ENCODE results near the gene CDX2.
A peak's percentile ranks its signal among the peaks of the same experiment; 100 is the strongest.
"Not testable (repeated sequence)": the region's sequence is repeated elsewhere in the genome, so short reads cannot be mapped to it uniquely, and the experiment has no call there.

Gene CDX2, protein sequence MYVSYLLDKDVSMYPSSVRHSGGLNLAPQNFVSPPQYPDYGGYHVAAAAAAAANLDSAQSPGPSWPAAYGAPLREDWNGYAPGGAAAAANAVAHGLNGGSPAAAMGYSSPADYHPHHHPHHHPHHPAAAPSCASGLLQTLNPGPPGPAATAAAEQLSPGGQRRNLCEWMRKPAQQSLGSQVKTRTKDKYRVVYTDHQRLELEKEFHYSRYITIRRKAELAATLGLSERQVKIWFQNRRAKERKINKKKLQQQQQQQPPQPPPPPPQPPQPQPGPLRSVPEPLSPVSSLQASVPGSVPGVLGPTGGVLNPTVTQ

DNA sequence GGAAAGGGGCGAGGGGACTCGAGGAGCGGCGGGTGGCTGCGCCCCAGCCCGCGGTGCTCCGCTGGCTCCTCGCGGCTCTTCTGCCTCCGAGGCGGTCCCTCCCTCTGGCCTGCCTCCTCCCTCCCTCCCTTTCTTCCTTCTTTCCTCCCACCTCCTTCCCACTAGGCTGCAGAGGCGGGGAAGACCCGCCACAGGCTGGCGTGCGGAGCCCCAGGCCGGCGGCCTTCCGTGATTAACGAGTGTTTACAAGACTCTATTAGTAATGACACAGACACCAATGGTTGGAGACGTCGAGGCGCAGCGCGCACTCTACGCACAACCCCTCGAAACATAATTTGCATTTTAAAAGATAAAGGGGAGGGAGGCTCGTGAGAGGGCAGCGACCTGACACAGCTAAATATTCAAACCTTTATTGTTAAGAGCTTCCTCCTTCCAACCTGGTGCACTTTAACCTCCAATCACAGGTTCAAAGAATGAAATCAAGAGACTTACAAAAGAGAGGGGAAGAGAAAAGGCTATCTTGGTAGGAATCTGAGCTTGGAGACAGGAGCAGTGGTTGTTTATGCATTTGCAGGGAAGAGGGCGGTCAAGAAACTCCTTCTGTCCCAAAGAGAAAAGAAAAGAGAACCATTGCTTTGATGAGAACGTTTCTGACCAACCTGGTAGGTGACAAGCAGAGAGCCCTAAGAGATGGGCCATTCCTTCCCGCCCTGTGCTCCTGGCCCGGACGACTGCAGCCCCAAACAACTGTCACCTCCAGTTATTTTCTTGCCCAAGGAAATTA is at the start of gene CDX2:
CDX2 (minus strand) TSS at position 234 of the 784 bp plus-strand sequence. CDS start 309 bp downstream, outside the sequence.
- no peak for DNase-seq (ENCODE audit: low read depth, low spot score)

DNA sequence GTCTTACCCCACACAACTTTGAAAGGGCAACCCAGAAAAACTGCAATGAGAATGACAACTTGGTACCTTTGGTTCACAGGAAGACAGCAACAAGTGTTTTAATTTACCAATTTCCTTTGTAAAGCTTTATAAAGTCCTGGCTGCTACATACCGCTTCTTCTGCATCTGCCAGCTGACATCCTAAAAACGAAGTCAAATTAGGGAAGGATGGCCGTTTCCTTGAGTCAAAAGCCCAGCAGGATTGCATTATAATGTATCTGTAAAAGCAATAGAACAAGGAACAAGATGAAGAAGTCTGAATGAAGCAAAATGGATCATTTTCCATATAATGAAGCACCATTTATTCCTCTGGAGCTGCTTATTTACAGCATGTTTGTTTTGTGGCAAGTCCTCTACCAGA is 45.2 kb upstream of the CDX2 start:
- no peak for DNase-seq (ENCODE audit: low read depth, low spot score)
- H3K27ac ChIP-seq, result no peak overlapping the region

More for the DNA sequence above, at the start of gene CDX2:
- no peak within 1 kb of the TSS for H3K27ac ChIP-seq

DNA sequence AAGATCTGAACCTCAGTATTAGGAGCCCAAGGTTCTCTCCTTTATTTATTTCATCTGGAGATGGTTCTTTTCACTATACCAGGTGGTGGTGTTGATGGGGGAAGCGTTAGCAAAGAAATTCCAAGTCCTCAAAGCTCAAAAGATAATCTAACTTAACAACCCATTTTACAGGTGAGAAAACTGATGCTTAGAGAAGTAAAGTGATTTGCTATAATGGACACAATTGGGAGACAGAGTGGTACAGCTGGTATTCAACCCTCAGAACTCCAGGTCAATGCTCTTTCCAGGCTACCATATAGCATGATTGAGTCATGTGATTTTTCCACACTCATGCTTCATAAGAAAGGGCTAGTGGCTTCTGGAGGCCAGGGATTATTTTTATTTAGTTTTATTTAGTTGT is 44.4 kb upstream of the CDX2 start:
- H3K27ac ChIP-seq, result no peak overlapping the region
- no peak for DNase-seq (ENCODE audit: low read depth, low spot score)

DNA sequence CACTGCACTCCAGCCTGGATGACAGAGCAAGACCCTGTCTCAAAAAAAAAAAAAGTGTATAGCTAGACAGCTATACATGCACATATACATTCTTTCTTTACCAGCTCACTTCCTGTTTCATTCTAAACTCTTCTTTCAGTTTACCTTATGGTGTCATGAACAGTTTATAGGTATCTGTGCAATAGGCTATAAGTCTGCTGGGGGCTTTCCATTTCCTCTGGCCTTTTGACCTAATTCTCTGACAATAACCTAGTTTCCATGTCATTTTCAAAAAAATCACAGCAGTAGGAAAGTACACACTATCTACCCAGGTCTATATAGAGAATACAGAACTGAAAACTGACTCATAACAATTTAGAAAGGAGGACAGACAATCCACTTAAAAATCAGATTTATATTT is 43.8 kb upstream of the CDX2 start:
- H3K27ac ChIP-seq, result no peak overlapping the region
- no peak for DNase-seq (ENCODE audit: low read depth, low spot score)

DNA sequence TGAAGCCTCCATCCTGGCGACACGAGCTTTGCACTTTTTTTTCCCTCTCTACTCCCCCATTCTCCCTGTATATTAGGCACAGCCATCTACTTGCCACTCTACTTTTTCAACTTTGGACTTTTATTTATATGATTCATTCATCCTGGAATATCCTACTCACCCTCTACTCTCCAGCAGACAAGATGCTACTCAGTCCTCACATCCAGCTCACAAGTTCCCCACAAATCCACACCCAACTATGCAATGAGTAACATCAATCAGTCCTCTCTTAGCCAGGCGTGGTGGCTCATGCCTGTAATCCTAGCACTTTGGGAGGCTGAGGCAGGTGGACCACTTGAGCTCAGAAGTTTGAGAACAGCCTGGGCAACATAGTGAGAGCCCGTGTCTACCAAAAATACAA is 43.3 kb upstream of the CDX2 start:
- peak; percentile 40 for DNase-seq (ENCODE audit: low read depth, low spot score)

DNA sequence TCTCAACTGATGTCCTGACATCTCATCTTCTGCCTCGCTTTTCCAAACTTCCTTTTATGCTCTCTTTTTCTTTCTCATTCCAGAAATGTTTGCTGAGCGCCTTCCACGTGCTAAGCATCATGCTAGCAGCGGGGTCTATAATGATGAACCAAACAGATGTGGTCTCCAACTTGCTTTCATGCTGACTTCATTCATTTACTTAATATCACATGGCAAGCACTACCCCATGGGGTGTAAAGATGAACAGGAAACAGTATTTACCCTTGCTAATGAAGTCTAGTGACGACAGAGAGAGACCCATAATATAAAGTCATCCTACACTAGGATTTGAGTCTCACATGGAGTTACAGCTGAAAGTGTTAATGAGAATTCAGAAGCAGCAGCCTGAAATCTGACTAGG is 40.9 kb upstream of the CDX2 start:
- no peak for DNase-seq (ENCODE audit: low read depth, low spot score)
- no peak overlapping the region for H3K27ac ChIP-seq

More for the DNA sequence above, 43.3 kb upstream of the CDX2 start:
- no peak overlapping the region for H3K27ac ChIP-seq

DNA sequence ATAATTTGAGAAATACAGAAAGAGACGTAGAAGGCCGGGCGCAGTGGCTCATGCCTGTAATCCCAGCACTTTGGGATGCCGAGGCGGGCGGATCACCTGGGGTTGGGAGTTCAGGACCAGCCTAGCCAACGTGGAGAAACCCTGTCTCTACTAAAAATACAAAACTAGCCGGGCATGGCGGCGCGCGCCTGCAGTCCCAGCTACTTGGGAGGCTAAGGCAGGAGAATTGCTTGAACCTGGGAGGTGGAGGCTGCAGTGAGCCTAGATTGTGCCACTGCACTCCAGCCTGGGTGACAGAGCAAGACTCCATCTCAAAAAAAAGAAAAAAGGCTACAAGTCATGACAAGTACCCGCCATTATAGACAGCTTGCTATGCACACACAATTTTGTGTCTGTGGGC is 35.9 kb upstream of the CDX2 start:
- DNase-seq (ENCODE audit: low read depth, low spot score); H3K27ac ChIP-seq: not testable (repeated sequence)

DNA sequence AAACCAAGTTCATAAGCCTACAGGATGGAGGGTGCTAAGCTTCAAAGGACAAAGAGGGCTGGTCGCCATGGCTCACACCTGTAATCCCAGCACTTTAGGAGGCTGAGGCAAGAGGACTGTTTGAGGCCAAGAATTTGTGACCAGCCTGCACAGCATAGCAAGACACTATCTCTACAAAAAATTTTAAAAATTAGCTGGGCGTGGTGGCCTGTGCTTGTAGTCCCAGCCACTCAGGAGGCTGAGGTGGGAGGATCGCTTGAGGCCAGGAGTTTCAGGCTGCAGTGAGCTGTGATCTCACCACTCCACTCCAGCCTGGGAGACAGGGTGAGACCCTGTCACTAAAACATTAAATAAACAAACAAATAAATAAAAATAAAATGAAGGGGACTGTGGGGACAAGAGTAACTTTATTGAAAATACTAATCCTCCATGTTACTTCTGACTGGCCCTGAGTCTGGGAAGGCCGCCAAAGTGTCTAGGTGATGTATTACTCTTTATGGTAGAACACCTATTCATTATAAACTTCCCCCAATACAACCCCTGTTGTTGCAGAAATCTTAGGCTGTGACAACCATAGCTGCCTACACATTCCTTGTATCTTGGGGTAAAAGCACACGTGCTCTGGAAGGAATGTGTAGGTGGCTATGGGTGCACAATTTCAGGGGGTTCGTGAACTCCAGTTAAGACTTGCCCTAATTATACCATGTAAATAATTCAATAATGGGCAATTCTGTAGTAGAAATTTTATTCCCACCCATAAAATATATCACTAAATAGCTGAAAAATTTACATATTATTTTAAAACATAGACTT is 34.0 kb upstream of the CDX2 start:
- no peak for DNase-seq (ENCODE audit: low read depth, low spot score)
- no peak overlapping the region for H3K27ac ChIP-seq

DNA sequence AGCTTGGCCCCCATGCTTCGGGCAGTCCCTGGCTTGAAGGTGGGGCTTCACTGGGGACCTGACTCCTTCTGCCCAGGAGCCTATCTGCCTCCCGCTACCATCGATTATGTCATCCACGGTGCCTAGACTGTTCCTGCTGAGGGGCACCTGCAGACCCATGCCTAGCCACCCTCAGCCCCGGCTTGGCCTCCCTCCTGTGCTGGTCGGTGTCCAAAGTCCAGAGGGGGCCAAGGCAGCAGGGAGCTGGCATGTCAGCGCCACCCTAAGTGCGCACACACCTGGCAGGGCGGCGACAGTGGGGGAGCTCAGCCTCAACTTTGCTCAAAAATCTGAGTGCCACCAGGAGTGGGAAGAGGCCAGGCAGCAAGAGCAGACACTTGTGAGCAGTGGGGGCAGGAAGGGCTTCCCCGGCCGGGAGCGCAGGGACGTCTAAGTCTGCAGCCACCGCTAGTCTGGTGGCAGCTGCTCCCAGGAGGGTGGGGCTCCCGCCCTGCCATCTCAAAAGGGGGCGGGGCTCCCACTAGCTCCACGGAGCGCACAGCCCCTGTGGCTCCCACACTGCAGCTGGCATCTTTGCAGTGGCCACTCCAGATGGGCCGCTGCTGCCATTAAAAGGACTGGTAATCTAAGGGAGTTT is 32.8 kb upstream of the CDX2 start:
- DNase-seq (ENCODE audit: low read depth, low spot score), result no peak
- no peak overlapping the region for H3K27ac ChIP-seq

DNA sequence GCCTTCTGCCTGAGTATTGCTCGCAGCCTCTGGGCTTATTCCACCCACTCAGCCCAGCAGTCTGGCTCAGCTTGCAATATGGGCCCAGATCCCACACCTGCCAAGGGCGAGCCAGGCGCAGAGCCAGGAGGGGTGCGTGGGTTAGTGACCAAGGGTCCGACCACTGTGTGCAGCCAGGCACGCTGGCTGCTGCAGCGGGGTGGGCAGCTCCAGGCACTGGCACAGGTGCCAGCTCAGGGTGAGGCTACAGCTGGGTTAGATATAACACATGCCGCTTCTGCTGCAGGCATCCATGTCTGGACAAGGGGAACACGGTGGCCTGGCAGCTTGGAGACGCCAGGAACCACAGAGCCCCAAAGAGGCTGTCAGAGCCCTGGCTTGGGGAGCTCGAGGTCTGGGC is 31.9 kb upstream of the CDX2 start:
- no peak overlapping the region for H3K27ac ChIP-seq
- DNase-seq (ENCODE audit: low read depth, low spot score), result no peak

DNA sequence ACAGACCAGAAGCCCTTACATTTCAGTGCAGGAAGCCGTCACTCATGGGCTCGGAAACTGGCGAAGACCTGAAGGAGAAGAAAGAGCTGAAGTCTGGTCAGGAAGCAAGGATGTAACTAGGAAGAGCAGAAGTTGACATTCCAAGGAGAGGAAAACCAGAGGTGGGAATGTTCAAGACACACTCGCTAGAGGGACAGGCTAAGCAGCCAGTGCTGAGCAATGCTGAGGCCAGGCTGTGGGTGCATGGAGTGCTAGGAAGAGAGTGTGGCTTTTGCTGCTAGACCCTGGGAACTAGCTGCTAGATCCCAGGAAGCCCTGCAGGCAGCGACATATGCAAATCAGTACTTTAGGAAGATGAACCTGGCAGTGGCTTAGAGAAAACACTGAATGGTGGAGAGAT is 31.5 kb upstream of the CDX2 start:
- no peak overlapping the region for H3K27ac ChIP-seq

DNA sequence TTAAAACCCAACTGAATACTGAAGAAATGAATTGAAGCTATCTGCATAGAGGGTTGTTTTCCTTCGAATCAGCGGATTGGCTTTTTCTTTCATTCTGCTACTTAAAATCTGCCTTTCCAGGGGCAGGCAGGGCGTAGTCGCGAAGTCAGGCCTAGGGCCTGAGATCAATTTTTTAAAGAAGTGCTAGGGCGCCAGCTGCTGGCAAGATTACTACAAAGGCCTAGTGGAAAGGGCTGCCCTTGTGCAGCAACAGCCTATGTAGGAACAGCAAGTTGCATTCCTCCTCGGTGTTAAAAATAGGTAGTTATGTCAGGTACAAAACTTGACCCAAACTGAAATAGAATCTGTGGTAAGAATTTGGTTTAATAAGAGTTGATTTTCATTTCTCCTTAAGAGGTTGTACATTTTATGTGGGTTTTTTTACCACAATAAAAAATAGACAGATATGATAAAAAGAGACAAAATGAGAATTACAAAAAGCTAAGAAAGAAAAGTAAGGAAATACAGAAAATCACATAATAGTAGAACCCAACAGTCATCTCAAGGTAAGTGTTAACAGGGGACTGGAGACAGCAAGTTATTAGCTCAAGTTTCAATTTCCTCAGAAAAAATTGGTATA is 28.9 kb upstream of the CDX2 start:
- DNase-seq (ENCODE audit: low read depth, low spot score), result no peak
- no peak overlapping the region for H3K27ac ChIP-seq

More for the DNA sequence above, 31.5 kb upstream of the CDX2 start:
- DNase-seq (ENCODE audit: low read depth, low spot score), result no peak

DNA sequence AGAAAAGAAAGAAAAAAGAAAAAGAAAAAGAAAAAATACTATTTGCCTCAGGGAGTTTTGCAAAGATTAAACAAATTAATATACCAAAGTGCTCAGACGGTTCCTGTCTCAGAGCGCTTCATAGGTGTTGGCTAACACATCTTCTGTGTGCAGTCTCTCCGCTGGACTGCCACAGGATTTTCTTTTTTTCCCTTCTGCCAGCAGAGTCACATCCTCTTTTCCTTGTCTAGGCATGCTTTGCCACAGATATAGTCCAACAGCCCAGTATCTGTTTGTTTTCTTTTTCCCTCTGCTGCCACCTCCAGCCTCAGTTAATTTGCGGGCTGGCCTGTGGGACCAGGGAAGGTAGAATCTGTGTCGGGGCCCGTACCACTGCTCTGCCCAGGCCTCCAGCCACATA is 22.8 kb upstream of the CDX2 start:
- no peak for DNase-seq (ENCODE audit: low read depth, low spot score)

DNA sequence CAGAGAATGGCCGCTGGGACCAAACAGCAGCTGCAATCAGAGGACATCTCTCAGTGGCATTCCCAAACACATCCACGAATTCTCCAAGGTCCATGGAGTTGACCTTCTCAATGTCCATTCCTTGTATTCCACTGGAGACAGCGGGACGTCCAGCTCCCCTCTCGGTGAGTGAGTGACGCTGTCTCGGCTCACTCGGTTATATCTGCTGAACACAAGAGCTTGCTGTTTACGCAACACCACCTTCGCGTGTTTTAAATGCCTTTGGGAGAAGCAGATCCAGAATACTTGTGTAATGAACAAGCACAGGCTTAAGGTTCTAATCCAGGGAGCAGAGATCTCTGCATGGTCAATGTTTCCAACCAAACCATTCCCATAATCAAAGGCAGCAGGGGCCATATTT is 19.4 kb upstream of the CDX2 start, which contains the start of gene URAD:
URAD (minus strand) TSS at position 174 of the 400 bp plus-strand sequence; CDS start at position 118, 56 bp downstream.
- H3K27ac ChIP-seq, result no peak within 1 kb of the TSS
- DNase-seq (ENCODE audit: low read depth, low spot score), result no peak

More for the DNA sequence above, 22.8 kb upstream of the CDX2 start:
- H3K27ac ChIP-seq, result peak overlapping the region; percentile 20

DNA sequence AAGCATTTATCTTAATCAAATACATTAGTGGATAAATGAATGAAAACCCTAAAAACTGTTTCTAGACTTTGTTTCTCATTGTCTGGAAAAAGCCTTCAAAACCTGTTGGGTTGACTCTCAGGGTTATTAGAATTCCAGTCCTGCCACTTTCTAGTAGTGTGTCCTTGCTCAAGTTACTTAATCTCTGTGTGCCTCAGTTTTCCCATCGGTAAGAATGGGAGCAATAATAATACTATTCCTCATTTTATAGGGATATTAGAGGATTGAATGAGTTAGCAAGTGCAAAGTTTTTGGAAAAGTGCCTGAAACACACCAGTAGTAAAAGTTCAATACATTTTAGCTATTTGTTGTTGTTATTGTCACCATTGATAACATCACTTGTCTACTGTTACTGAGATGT is 16.5 kb upstream of the CDX2 start:
- no peak overlapping the region for H3K27ac ChIP-seq
- no peak for DNase-seq (ENCODE audit: low read depth, low spot score)

DNA sequence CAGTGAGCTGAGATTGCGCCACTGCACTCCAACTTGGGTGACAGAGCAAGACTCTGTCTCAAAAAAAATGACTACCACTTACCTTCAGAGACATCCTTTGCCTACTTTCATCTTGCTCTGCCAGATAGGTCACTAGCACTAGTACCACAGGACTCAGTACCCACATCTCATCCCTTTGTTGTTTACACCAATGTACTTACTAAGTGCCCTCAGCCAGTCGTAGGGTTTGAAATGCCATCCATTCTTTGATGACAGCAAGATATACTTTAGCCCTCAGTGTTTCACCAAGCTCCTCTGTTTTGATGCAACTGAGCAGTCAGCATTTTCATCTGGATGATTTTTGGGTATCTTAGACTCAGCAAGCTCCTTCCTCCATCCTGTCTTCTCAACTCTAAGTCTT is 13.2 kb upstream of the CDX2 start:
- H3K27ac ChIP-seq, result no peak overlapping the region
- DNase-seq (ENCODE audit: low read depth, low spot score), result no peak

DNA sequence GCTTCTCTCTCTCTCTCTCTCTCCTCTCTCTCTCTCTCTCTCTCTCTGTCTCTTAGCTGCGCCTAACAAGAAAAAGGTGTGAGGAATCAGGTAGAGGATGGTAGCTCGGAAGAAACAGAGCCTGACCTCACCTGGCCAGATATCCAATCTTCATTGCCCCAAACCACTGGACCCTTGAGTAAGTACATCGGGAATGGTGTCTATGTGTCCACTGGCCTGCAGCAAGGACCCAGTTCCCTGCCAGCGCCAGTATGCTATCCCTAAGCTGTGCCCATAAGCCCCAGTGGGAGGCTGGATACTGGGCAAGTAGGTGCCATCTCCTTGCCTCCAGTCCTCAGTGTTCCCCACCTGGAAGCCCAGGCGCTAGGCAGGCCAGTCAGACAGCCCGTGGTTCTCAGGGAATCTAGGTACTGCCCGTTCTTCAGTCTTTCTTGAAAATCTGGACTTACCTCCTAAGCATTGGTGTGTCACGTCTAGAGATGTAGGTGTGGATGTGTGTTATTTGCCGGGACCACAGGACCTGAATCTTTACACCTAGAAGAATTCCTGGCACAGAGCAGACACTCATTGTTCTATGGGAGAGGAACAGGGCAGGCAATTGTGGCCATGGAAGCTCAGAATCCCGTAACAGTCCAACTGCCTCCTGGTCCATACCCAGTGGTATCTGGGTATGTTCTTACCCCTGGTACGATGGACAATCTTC is 12.0 kb upstream of the CDX2 start:
- DNase-seq (ENCODE audit: low read depth, low spot score), result no peak
- H3K27ac ChIP-seq, result no peak overlapping the region

DNA sequence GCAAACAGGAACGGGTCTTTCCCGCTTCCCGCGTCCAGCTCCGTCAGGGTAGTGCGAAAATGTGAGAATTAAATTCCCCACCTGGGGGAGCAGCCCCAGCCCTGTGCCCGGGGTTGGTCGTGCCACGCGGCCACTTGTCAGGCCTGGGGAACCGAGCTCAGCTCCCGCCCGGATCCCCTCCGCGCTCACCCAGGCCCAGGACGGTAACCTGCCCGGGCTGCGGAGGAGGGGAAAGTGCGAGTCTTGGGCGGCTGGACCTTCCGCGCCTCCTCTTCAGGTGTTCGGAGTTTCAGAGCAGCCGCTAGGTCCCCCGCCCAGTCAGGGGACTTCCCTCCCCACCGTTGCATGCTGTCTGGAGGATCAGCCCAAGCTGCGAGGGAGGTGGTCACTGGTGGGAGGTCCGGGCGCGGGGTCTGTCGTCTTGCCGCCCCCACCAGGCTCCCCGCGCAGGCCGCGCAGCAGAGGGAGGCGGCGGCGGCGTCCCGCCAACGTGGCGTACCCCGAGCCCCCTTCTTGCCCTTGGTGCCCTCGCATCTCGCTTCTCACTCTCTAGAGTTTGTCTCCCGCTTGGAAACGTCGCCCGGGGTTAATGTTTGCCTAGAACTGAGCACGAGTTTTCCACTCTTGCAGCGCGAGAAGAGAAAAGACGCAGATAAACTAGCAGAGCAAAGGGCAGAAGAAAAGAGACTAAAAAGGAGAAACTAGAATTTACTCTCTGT is 11.3 kb upstream of the CDX2 start:
- H3K27ac ChIP-seq, result no peak overlapping the region
- DNase-seq (ENCODE audit: low read depth, low spot score), result no peak
